NCI-H1930 (cell line): ENCODE results near the gene PTPRJ.

Experiments used
- DNase-seq, 2 experiments: peaks; one replicate each; lab custom pipeline; 2025; lab: John Stamatoyannopoulos, UW

The PTPRJ gene

GRCh38 chr11:47967577-47968525 is 12.5 kb upstream of the PTPRJ start:
- DNase-seq = no peak

DNA sequence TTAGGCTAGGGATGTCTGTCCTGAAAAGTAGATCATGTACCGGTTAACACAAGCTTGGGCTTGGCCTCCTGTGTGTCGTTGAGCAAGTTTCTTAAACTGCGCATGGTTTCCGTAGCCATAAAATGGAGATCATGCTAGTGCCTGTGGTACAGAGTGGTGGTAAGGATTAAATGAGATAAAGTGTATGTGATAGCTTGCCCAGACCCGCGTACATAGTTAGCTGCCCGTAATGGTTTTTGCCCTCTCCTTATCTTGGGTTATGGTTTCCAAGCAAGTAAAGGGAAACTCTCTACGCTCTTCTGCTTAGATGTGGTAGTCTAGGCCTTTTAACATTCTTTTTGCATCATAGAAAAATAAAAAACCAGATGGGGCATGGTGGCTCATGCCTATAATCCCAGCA is 11.0 kb upstream of the PTPRJ start:
- no peak for DNase-seq

DNA sequence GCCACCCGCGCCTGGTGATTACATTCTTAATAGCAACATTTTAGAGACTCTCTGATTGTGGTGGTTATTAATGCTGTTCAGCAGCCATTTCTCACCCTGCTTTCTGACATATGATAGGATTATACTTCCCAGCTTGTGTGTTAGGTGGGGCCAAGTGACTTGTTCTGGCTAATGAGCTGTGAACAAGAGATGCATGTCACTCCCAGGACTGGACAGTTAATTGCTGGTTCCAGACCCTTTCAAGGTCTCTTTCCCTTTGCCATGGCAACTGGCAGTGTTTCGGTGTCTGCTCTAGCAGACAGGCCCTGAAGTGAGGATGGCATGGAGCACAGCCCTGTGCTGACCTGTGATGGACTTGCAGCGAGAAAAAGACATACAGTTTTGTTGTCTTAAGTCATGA is 8.9 kb upstream of the PTPRJ start:
- no peak for DNase-seq

DNA sequence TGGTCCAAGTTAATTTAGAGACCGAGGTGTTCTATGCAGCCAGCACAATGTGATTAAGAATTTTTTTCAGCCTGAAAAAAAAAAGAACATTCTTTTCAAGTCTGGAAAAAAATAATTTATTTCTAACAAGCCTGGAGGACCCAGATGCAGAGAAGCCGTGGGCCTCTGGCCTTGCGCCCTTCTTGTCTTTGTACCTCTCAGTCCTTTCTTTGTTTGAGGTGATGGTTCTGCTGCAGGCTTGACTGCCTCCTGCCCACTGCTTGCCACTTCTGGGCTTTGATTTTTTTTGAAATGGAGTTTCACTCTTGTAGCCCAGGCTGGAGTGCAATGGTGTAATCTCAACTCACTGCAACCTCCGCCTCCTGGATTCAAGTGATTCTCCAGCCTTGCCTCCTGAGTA is 7.2 kb upstream of the PTPRJ start:
- no peak for DNase-seq

DNA sequence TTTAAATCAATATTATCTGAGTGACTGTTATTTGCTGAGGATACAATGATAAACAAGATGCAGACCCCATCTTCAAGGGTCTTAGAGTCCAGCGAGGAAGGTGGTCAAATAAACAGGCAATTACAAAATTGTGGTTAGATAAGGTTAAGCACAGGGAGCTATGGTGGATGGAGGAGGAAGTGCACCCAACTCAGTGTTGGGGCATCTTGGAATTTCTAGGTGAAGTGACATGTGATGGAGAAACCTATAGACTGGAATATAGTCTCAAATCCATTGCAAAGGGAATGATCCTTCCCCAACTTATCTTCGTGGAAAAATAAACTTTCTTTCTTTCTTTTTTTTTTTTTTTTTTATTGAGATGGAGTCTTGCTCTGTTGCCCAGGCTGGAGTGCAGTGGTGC is 3.4 kb upstream of the PTPRJ start:
- no peak for DNase-seq

- no peak for DNase-seq
These were observed 2.7 kb upstream of the PTPRJ start for GRCh38 chr11:47977623-47978022.

GRCh38 chr11:47979378-47980087 is 826 bp upstream of the PTPRJ start:
- no peak for DNase-seq

GRCh38 chr11:47980907-47981621 is 705 bp downstream of the PTPRJ start:
- peak in 1 of 2 experiments; percentile 17 for DNase-seq

DNA sequence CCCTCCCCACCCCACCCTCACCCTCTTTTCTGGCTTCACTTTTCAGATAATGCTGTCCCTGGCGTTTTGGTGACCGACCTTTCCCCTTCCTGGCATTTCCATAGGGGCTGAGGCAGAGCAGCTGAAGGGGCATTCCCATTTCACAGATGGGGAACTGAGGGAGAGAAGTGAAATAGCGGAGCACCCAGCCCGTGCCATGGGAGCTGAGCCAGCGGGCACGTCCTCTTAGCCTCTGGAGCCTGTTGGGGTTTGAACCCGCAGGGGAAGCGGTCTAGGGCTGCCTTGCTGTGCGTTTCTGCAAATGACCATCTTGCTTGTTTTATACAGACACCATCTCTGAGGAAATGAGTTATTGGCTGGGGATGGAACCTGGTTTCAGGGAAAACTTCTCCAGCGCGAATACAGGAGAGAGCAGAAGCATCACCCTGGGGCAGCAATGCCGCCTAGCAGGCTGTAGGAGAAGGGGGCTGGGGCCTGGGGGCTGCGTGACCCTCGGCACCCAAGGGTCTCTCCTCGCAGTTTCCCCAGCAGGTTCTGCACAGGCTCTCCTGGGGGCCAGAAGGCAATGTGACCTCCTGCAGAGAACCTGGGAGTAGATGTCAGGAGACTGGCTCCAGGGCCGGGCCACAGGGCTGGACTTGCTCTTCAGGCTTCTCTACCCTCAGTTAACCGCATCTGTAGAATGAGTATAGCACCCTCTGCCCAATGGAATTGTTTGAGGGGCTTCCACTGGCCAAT is 1.5 kb downstream of the PTPRJ start:
- no peak for DNase-seq

DNA sequence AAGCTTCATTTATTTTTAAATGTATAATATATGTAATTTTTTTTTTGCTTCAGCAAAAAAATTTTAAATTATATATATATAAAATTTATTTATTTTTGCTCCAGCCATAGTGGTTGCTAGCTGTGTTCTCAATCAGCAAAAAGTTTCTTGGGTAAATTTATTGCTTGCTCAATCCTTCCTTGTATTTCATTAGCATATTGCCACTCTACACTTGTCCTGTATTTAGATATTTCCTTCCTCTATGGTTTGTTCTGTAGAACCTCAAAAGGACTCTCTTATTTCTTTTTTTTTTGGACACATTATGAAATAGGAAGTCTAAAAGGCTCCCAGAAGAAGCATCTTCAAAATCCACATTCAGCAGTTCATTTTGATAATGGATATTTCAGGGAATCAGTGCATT is 2.3 kb downstream of the PTPRJ start:
- no peak for DNase-seq

DNA sequence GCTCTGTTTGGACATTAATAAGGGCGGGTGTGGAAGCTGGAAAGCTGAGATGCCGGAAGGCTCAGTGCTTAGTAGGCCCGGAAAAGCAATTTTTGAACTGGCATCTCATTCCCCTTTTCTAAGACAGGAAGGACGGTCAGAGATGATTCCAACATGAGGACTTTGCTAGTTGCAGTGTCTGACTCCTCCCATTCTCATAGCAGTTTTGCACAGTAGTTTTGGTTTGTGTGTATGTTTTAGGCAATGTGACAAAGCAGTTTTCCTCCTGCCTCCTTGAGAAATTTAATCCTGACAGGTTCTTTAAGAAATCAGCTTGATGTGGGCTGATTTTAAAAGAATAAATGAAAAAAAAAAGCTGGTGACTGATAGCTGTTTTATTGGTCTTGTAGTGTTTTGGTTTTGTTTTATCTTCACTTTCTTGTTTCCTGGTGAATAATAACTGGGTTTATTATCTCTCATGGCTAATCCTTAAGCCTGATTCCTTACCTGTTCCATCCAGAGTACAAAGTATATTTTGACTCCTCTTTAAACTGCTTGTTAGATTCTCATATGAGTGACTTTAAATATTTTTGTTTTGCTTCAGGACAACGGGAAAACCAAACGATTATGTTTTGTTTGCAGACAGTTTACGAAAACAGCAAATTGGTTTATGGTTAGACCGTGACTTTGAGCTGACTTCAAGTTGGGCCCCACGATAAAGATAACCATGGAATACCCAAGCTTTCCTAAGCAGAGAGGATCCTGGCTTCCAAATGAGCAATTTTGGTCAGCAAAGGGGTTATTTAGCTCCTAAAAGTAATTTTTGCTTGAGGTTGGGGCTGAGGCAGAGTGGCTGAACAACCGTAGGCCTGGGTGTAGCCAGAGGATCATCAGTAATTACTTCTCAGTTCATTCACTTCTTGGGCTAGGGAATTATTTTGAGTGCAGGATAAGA is 3.4 kb downstream of the PTPRJ start:
- no peak for DNase-seq

DNA sequence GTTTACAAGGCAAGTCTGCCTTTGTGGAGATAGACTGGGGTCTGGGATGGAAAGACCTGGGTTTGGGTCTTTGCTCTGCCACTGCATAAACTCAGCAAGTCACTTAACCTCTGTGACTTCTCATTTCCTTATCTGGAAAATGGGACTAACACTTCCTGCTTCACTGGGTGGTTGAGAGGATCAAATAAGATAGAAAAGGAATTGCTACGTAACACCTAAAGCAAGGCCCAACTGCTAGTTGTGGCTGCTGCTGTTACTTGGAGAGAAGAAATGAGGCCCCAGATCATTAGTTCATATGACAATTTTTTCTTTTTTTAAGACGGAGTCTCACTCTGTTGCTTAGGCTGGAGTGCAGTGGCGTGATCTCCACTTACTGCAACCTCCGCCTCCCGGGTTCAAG is 5.9 kb downstream of the PTPRJ start:
- no peak for DNase-seq

DNA sequence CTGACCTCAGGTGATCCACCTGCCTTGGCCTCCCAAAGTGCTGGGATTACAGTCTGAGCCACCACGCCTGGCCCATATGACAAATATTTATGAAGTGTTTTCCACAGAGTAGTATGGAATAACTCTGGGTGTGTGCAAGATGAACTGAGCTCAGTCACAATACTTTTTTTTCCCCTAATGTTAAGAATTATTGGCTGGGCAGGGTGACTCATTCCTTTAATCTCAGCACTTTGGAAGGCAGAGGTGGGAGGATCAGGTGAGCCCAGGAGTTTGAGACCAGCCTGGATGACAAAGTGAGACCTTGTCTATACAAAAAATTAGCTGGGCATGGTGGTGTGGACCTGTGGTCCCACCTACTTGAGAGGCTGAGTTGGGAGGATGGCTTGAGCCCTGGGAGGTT is 6.4 kb downstream of the PTPRJ start:
- DNase-seq = no peak

- no peak for DNase-seq
These were observed 7.0 kb downstream of the PTPRJ start for GRCh38 chr11:47987310-47987709.

DNA sequence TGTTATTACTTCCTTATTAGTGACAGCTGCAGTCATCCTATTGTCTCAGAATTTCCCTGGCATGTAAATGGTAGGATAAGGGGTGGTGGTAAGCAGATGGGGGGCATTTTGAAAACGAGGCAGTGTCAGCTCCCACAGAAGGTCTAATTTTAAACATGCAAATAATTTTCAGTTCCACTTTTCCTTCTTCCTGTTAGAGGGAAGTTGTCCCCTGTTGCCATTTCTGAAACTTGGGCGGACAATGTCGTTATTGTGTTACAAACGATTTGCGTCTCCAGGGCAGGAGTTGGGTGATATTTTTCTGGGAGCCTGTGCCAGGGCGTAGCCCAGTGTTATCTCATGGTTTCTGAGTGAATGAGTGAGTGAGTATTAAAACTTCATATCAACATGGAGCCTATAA is 7.4 kb downstream of the PTPRJ start:
- DNase-seq = no peak

- DNase-seq = no peak
These were observed 9.4 kb downstream of the PTPRJ start for GRCh38 chr11:47989779-47990178.

- DNase-seq = no peak
These were observed 11.0 kb downstream of the PTPRJ start for GRCh38 chr11:47991266-47991830.

- DNase-seq = no peak
These were observed 11.5 kb downstream of the PTPRJ start for GRCh38 chr11:47991894-47992293.

GRCh38 chr11:47992959-47993820 is 12.8 kb downstream of the PTPRJ start:
- no peak for DNase-seq

DNA sequence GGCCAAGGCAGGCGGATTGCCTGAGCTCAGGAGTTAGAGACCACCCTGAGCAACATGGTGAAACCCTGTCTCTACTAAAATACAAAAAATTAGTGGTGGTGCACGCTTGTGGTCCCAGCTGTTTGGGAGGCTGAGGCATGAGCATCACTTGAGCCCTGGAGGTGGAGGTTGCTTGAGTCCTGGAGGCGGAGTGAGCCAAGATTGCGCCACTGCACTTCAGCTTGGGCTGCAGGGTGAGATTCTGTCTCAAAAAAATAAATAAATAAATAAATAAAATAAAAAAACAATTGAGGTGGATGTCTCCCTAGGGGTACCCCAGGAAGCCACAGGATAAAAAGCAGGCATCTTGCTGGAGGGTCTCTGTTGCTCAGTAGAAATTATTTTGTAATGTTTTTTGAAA is 14.1 kb downstream of the PTPRJ start:
- DNase-seq = no peak
